Vagina (tissue), 2 donors: Measurements from ENCODE around the gene RGL1.

ENCODE experiments used
- POLR2A ChIP-seq, 2 donors: fragments of 450-650 bp; IDR thresholded peaks; one replicate each; pipeline ENCODE4 v1.6.1; 2017; ENCODE audit warnings: antibody characterized with exemption in 2 of 2, mild to moderate bottlenecking in 2 of 2, moderate library complexity in 2 of 2
- POLR2AphosphoS5 ChIP-seq, 2 donors: sonication (generic); formaldehyde crosslinking; IDR thresholded peaks; one replicate each; pipeline ENCODE4 v1.9.0; 2017; ENCODE audit warnings: antibody characterized with exemption in 2 of 2, mild to moderate bottlenecking in 2 of 2, low read depth in 1 of 2; ENCODE audit not compliant: insufficient read depth in 1 of 2
- TF ChIP-seq, protein P1 (sequence below), 3 experiments: fragments of 450-650 bp in 2 of 3; fragments of 200-600 bp in 1 of 3; sonication (generic) in 1 of 3; IDR thresholded peaks; one replicate each; pipeline ENCODE4 v1.5.1; 2017 to 2019; ENCODE audit warnings: antibody characterized with exemption in 3 of 3, mild to moderate bottlenecking in 2 of 3, moderate library complexity in 2 of 3

DNA sequence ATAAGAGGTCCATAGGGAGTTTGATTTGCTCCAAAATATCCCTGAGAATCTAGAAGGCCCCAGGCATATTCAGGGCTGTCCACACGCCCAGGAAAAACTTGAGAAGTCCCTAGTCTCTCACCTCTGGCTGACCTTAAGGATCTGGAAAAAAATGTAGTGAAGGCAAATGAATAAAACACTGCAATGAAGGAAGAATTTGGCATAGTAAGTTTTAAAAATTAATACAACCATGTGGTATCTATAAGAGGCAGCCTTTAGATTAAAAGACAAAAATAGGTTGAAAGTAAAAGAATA is 141.3 kb downstream of the RGL1 start:
- TF ChIP-seq, protein P1, sequence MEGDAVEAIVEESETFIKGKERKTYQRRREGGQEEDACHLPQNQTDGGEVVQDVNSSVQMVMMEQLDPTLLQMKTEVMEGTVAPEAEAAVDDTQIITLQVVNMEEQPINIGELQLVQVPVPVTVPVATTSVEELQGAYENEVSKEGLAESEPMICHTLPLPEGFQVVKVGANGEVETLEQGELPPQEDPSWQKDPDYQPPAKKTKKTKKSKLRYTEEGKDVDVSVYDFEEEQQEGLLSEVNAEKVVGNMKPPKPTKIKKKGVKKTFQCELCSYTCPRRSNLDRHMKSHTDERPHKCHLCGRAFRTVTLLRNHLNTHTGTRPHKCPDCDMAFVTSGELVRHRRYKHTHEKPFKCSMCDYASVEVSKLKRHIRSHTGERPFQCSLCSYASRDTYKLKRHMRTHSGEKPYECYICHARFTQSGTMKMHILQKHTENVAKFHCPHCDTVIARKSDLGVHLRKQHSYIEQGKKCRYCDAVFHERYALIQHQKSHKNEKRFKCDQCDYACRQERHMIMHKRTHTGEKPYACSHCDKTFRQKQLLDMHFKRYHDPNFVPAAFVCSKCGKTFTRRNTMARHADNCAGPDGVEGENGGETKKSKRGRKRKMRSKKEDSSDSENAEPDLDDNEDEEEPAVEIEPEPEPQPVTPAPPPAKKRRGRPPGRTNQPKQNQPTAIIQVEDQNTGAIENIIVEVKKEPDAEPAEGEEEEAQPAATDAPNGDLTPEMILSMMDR (IDR thresholded peaks at IDR 0.05), result no peak
- TF ChIP-seq POLR2AphosphoS5 (IDR thresholded peaks at IDR 0.05; ENCODE audit: insufficient read depth in 1 of 2, low read depth in 1 of 2) (no peak), POLR2A (IDR thresholded peaks at IDR 0.05) (no peak)
